AG08395 (cell line): ENCODE results near the gene GTSE1.

Source experiments
- DNase-seq: peaks from one replicate; pipeline ENCODE4 v3.0.0; 2012; ENCODE audit warnings: mixed read lengths, low spot score

Gene GTSE1

DNA sequence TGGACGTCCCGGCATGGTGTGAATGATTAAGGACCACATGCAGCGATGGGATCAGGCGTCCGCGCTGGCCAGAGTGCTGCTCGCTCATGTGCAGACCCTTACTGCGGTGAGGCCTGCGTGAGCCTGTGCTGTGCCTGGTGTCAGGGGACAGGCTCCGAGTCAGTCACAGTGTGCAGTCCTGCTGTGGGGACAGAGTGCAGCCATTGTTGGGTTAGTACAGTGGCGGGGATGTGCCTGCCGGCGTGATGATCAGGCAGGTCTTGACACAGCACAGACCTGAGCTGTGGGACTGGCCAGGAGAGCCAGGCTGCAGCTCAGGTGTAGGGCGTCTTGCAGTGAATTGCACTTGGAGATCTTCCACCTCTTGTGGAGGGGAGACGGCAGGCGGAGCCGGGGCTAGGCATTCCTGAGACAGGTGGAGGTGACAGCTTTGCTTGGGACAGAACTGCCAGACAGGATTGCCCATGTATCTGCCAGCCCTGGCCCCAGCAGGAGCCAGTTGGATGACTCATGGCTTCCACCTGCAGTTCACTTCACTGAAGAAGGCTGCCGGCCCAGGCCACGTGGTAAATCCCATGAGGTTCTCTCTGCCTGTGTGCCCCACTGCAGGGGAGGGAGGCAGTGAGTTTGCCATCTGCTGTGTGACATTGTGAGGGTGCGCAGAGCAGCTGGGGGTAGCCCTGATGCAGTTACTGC is 56.2 kb downstream of the GTSE1 start:
- no peak for DNase-seq

DNA sequence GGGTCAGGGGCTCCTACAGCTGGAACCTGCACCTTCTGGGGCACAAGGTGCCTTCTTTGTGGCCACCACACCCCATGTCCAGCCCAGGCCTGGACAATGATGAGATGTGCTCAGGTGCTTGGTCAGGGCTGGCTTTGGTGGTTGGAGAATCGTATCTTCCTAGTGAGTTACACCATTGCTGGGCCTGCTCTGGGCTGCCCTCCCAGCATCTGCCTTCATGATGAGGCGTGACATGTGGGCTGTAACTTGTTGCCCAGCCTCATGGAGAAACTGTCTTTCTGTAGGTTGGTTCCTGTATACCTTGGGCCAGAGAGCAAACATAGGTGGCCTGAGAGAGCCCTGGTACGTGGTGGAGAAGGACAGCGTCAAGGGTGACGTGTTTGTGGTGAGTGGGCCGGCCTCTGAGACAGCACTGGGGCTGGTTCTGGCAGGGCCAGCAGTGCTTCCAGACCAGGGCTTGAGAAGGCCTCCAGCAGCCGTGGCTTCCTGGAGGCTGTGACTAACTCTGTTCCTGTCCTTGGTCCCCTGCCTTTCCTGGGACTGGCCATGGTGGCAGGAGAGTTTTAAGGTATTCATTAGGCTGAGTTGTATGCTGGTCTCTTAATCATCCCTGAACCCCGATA is 56.9 kb downstream of the GTSE1 start:
- DNase-seq = no peak

DNA sequence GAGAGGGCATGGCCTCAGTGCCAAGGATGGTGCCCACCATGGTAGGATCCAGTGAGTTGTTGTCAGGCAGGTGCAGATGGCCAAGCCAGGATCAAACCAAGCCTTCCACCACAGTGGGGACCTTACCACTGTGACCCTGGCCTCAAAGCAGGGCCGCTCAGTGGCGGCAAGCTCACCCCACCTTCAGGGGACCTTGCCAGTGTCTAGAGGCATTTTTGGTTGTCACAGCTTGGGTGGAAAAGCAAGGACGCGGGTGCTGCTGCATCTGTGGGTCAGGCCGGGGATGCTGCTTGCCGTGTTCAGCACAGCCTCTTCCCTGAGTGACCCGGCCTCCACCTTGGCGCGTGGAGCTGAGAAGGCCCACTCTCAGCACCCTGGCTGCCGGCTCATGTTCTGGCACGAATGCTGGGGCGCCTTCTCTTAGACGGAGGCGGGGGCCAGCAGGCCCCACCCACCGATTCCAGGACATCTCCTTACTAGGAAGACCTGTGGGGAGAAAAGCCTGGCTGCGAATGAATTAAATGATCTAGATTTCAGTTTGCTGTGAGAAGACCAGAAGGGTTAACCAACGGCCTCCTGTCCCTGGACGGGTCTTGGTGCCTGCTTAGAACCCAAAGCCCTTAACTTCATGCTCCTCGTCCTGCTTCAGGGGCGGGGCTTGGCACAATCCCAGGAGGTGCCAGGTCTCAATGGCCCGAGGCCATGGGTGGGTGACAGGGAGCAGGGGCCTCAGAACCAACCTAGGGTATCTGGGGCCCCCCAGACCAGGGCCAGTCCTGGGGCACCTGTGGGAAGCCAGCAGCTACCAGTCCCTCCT is 57.7 kb downstream of the GTSE1 start:
- DNase-seq = no peak

DNA sequence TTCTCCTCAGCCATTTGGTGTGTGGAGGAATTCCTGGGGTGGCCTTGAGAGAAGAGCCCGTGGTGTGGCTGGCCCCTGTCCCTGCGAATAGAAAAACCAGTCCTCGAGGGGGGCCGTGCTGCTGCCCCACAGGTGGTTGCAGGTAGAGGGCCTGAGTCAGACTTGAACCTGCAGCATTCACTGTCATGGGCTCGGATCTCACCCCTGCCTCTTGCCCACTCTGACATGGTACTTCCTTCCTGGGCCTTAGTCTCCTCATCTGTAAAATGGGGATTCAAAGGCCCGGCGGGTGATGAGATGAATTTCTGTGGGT is 58.3 kb downstream of the GTSE1 start:
- DNase-seq = no peak

DNA sequence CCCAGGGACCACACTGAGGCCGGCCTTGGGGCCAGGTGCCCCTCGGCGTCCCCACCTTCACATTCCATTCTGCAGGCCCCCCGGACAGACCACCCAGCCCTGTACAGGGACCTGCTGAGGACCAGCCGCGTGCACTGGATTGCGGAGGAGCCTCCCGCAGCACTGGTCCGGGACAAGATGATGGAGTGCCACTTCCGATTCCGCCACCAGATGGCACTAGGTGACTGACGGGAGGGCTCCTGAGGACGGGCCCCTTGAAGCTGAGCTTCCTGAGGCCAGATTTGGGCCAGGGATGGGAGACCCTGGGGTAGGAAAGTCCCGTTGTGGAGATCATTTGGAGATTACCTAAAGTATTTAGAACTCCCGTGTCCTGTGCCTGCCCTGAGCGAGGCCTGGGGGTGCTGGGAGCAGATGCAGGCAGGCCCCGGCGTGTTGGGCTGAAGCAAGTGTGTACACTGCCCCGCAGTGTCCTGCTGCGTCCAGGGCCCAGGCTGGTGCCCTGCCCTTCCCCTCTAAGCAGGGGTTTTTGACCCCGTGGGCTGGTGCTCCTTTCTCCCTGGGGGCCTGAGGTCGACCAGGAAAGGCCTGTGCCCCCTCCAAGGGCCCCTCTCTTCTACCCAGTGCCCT is 58.8 kb downstream of the GTSE1 start:
- DNase-seq = peak; percentile 78

DNA sequence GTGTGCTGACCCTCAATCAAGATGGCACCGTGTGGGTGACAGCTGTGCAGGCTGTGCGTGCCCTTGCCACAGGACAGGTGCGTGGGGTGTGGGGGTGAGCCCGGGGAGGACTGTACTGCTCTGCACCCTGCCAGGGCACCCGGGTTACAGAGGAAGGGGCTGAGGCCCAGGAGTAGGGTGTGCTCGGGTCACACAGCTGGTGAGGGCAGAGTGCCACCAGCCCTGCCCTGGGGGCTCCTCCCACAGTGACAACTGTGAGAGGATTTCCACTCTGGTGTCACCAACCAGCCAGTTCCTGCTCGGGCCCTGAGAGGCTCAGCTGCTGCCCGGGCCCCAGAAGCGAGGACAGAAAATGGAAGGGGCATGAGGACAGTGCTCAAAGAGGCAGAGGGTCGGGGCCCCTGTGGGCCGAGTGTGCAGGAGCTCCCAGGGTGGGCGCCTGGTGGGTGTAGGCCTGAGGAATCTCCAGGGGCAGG is 59.4 kb downstream of the GTSE1 start:
- DNase-seq = no peak

DNA sequence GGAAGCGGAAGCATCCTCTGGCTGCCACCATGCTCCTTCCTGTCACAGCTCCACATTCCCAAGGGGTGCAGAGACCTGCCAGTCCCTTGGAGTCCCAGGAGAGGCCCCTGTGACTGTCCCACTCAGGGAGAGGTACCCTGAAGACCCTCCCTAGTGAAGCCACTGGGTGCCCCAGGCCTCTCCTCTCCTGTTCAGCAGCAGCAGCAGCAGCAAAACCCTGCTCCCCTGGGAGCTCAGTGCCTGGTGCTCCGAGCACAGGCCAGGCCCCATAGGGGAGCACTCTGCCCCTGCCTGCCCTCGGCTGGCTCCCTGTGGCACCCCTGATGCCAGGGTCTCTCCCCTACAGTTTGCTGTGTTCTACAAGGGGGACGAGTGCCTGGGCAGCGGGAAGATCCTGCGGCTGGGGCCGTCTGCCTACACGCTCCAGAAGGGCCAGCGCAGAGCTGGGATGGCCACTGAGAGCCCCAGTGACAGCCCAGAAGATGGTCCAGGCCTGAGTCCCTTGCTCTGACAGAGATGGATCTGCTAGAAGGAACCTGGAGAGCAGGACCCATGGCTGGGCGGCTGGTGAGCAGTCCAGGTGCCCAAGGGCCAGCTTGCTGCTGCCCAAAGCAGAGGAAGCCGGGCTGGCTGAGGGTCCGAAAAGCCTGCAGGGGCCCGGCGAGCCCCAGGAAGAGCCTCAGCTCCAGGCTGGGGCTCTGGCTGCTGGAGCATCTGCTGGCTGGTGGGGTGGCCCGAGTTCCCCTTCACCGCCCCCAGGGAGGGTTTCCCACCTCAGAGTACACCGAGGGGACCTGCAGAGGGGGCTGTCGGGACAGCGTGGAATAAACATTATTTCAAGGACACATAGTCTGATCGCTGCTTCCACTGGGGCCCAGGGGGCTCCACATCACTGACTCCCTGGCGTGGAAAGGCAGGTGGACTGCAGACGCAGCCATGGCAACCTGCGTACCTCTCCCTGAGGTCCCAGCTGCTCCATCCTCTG is 60.1 kb downstream of the GTSE1 start:
- no peak for DNase-seq

DNA sequence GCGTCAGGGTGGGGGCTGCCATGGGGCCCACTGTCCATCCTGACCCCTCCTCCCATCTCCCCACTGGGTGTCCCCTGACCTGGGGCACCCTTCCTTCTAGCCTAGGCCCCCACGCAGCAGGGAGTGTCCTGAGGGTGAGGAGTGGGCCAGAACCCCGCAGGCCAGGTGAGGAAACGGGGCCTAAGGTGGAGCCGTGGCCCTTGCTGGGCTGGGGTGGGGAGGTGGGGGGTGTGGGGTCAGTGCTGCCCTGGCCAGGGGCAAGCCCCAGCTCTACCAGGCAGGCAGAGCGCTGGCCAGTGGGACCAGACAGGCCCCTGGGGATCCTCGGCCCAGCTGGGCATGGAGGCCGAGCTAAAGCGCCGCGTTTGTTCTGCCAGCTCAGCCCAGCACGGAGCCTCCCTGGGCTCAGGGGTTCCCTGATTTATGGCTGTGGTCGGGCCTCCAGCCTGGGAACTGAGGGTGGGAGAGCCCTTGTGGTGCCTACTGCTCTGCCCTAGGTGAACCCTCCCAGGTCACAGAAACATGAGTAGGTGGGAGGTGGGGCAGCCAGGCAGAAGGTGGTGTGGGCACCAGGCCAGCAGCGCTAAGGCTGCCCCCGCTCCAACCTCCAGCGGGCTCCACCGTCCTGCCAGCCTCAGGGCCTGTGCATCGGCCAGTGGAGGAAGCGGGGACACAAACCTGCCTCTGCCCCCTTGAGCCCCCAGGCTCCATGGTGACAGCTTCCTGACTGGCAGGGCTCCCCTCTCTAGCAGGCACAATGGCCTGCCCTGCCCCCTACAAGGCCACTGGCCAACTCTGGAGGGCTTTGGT is 61.2 kb downstream of the GTSE1 start:
- no peak for DNase-seq

DNA sequence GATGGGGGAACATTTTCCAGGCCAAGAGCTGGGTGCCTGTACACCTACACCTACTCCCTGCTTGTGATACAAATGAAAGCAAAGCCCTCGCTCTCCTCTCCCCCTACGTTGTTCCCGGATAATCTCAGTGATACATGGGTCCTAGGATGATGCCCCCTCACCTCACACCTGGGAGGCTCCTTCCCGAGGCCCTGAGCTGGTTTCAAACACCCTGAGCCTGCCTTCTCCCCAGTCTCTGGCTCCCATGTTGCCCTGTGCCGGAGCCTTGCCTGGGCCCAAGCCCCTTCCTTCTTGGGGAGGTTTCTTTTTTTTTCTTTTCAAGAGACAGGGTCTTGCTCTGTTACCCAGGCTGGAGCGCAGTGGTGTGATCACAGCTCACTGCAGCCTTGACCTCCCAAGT is 62.1 kb downstream of the GTSE1 start:
- no peak for DNase-seq

DNA sequence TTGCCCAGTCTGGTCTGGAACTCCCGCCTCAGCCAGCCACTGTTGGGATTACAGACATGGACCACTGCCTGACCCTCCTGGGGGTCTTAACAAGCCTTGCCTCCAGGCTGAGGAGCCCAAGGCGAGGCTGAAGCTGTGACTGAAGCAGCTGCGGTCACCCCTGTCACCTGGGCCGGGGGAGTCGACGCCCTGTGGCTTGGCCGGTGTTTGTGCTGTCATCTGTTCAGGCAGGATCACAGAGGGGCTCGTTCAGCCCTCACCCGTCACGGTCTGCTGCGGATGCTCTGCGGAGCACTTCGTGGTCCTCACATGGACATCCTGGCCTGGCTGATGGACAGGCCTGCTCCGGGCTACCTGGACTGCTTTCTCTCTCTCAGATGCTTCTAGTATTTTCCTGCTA is 62.7 kb downstream of the GTSE1 start:
- no peak for DNase-seq

DNA sequence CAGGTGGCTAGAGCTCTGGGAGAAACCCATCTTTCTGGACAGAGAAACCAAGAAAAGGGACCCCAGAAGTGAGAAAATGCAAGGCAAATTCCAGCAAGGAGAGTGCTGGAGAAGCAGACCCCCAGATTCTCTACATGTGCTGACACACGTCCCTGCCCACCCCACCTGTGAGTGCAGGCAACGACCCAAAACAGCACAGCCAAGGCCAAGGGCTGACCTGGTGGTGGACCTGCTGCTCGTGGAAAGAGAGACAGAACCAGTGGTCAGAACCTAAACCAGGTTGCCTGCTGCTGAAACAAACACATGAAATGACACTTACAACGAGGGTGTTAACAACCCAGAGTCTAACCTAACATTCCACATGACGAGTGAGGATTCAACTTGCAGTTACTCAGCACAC is 63.4 kb downstream of the GTSE1 start:
- no peak for DNase-seq

DNA sequence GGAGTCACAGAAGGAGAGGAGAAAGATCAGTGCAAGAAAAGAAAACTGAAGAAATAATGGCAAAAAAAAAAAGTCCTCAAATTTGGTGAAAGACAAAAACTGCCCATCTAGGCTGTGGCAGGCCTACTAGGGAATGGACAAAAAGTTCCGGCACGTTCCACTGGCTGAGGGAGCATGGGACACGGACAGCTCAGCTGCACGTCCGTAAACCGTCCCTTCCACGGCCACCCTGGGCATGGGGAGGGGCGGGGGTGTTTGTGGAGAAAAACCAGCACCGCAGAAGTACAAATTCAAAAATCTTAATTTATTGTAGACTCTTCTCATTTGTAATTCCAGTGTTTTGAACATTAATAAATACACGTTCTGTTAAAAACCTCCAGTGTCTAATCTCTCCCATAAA is 64.2 kb downstream of the GTSE1 start:
- no peak for DNase-seq

DNA sequence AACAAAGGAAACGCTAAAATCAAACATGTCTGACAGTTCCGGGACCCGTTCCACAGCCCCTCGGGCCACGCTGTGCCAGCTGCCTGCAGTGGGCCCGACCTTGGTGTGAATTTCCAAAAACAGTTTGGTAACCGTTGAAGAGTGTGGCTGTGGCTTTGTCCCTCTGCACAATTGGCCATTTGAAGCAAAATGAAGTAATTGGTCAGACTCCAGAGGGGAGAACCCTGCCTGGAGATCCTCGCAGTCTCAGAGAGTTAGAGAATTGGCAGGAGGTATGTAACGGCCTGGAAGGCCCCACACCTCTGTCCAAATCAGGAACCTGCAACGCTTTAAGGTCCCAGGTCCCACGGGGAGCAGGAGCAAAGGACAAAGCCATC is 65.1 kb downstream of the GTSE1 start:
- DNase-seq = no peak

DNA sequence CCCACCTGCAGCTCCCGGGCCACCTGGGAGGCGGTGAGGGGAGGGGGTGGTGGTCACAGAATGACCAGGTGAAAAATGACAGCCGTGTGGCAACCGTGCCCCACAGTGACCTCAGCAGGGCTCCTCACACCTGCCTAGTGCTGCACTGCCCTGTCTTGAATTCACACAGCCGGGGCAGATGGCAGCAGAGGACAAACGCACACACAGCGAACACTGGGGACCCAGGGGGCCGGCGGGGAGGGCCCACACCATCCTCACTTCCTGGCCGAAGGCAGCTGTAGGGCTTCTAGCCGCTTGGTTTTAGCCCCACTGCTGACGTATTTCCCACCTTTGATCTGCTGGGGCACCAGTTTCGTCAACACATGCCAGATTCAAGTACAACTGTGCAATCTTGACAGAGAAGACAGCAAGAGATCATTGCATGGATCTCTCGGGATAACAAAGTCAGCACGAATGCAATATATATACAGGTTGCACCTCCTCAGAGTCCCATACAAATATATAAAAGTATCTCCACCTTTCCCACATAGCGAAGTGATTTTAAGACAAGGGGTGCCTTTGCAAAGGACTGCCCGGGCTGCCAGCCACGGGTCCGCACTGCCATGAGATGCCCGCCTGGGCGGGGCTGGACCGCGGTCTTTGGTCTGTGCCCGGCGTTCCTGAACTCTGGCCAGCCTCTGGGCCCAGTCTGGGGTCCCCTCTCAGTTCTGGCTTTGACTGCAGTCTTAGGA is 65.7 kb downstream of the GTSE1 start:
- DNase-seq = no peak

DNA sequence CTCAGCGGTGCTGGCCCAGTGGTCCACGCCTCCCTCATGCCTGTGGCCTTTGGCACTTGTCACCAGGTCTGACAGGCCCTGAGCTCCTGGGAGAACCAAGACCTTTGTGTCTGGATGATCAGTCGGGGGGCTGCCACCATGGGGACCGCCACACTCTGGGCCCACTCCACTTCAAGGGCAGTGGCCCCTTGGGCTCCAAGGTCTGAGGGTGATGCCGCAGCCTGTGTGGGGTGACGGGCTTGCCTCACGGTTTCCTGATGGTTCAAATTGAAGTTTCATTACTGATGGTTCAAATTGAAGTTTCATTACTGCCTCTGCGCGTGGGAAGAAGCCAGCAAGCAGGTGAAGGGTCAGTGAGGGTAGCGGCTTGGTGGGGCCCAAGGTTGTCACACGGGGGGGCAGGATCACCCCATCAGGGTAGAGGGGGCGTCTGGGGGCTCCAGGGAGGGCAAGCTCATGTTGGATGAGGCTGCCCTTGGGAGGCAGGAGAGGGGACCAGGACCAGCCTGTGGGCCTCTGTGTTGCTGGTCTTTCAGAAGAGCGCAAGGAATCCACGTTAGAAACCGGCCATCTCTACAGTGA is 66.4 kb downstream of the GTSE1 start:
- DNase-seq = no peak

DNA sequence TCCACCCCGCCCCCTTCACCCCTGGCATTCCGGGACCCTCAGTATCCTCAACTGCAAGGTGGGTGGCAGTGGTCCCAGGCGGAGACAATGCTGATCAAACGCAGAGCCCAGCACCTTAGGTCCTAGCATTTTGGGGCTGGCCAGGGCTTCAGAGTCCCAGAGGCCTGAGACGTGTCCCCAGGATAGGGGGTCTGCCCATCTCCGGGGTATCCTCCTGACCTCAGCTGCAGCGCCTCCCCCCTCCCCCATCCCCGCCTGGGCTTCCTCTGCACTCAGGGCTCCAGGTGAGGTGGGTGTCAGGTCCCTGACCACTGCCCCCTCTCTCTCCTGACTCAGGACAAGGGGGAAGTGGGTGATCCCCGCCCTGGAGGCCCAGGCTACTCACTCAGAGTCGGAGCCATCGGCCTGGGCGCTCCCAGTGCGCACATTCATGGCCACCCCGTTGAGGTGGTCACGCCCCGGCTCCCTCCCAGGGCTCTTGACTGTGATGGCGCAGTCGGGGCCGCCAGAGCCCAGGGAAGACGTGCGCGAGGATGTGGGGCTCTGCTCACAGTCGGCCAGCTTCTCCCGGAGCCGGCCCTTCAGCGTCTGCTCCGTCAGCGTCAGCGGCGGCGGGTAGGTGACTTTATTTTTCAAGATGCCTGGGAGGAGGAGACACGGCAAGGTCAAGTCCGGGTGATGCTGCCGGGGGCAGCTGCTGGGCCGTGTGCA is 67.1 kb downstream of the GTSE1 start:
- no peak for DNase-seq

DNA sequence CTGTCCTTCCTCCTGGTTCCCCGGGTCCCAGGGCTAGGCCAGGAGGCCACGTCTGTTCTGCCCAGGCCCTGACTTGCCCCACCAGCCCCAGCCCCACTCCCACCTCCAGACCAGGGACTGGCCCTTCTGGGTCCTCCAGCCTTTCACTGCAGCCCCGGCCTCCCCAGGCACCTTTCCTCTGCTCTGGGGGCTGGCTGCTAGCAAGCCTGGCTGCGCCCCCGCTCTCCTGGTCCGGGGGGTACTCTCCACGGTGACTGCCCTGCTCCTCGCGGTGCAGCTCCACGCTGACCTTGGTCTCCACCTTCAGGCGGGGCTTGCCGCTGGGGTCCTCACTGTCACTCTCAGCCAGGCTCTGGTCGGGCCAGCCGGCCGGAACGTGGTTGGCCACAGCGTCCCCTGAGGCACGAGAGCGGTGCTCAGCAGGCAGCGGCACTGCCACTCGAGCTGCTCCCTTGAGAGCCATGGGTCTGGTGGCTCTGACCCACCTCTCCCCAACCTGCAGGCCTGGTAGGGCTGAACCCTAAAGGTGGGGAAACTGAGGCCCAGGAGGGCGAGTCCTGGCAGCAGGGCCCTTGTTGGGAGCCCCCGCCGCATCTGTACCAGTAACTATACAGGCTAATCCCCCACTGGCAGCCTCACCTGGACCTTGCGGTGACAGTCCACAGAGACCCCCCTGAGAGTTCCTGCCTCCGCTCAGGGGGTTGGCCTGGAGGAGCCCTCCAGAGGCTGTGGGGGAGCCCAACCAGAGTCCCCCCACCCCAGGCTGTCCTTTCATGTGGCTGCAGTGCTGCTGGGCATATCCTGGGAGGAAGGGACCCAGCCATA is 67.9 kb downstream of the GTSE1 start:
- no peak for DNase-seq

DNA sequence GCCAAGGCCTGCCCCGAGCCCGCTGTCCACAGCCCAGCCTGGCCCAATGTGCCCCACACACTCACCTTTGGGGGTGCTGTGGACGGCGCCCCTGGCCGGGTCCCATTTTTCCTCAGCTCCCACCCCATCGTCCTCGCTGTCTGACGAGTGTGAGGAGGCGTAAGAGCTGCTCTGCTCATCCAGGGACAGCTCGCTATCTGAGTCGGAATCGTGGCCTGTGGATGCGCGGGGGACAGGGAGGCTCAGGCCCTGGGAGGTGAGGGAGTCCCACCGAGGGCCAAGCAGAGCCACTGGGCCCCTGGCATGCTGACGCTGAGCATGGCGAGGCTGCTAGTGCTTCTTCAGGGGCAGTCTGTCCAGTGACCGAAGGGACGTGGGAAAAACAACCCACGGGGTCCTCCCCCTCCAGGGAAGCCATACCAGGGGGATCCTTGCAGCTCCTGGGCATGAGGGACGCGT is 68.5 kb downstream of the GTSE1 start:
- no peak for DNase-seq
